Measurements from ENCODE around the gene DSCAM. TPM values are rescaled to one million over a fixed set of nuclear protein-coding genes. Genes with fewer than 3 reads are reported as not detected.

DSCAM gene
- total and polyA plus RNA-seq, 4 donors: 8.2 to 27.7 (median 15.2) TPM

- Histone ChIP-seq H3K4me1 (ENCODE audit: control insufficient read depth, insufficient read depth, low read length) (peaks cover 3% of the 10 kb centered on the region), H3K9me3 (ENCODE audit: control insufficient read depth, insufficient read depth, low read length) (no peaks in the 10 kb centered on the region), H3K27me3 (ENCODE audit: control insufficient read depth, insufficient read depth, low read length) (no peaks in the 10 kb centered on the region), H3K36me3 (ENCODE audit: control insufficient read depth, insufficient read depth, low read length) (peaks cover 37% of the 10 kb centered on the region), H3K4me3 (ENCODE audit: low read depth, low read length) (no peak overlapping the region), H3K27ac (ENCODE audit: low read depth, low read length) (no peak overlapping the region)
- no peak for DNase-seq (ENCODE audit: low read depth in 4 of 6, low spot score in 6 of 6)
- WGBS (ENCODE audit: insufficient coverage): 92% methylated on average over 5 of the region's 5 CpGs
These were observed 707.3 kb downstream of the DSCAM start for GRCh38 chr21:40139636-40140035.

GRCh38 chr21:40136571-40136970, 710.4 kb downstream of the DSCAM start:
- H3K4me3 ChIP-seq (ENCODE audit: low read depth, low read length): no peak overlapping the region
- no peak for DNase-seq (ENCODE audit: low read depth in 4 of 6, low spot score in 6 of 6)
- H3K36me3 ChIP-seq (ENCODE audit: control insufficient read depth, insufficient read depth, low read length): peaks cover 32% of the 10 kb centered on the region
- no peak overlapping the region for H3K27ac ChIP-seq (ENCODE audit: low read depth, low read length)
- H3K4me1 ChIP-seq (ENCODE audit: control insufficient read depth, insufficient read depth, low read length): no peaks in the 10 kb centered on the region
- peaks cover 2% of the 10 kb centered on the region for H3K9me3 ChIP-seq (ENCODE audit: control insufficient read depth, insufficient read depth, low read length)
- WGBS (ENCODE audit: insufficient coverage): 96% methylated on average over 4 of the region's 7 CpGs
- H3K27me3 ChIP-seq (ENCODE audit: control insufficient read depth, insufficient read depth, low read length): no peaks in the 10 kb centered on the region

GRCh38 chr21:40134731-40135492, 712.0 kb downstream of the DSCAM start:
- WGBS (ENCODE audit: insufficient coverage): 96% methylated on average over 5 of the region's 9 CpGs
- DNase-seq (ENCODE audit: low read depth in 4 of 6, low spot score in 6 of 6): no peak

GRCh38 chr21:40130476-40130875, 716.5 kb downstream of the DSCAM start:
- no peaks in the 10 kb centered on the region for H3K4me1 ChIP-seq (ENCODE audit: control insufficient read depth, insufficient read depth, low read length)
- peaks cover 2% of the 10 kb centered on the region for H3K9me3 ChIP-seq (ENCODE audit: control insufficient read depth, insufficient read depth, low read length)
- H3K27ac ChIP-seq (ENCODE audit: low read depth, low read length): no peak overlapping the region
- H3K27me3 ChIP-seq (ENCODE audit: control insufficient read depth, insufficient read depth, low read length): no peaks in the 10 kb centered on the region
- no peak for DNase-seq (ENCODE audit: low read depth in 4 of 6, low spot score in 6 of 6)
- 86% methylated on average over 3 of the region's 3 CpGs for WGBS (ENCODE audit: insufficient coverage)
- H3K36me3 ChIP-seq (ENCODE audit: control insufficient read depth, insufficient read depth, low read length): peaks cover 3% of the 10 kb centered on the region
- H3K4me3 ChIP-seq (ENCODE audit: low read depth, low read length): no peak overlapping the region

More at GRCh38 chr21:40134731-40135492, 712.0 kb downstream of the DSCAM start:
- Histone ChIP-seq H3K9me3 (ENCODE audit: control insufficient read depth, insufficient read depth, low read length) (peaks cover 2% of the 10 kb centered on the region), H3K36me3 (ENCODE audit: control insufficient read depth, insufficient read depth, low read length) (peaks cover 23% of the 10 kb centered on the region), H3K27ac (ENCODE audit: low read depth, low read length) (no peak overlapping the region), H3K4me1 (ENCODE audit: control insufficient read depth, insufficient read depth, low read length) (no peaks in the 10 kb centered on the region), H3K27me3 (ENCODE audit: control insufficient read depth, insufficient read depth, low read length) (no peaks in the 10 kb centered on the region), H3K4me3 (ENCODE audit: low read depth, low read length) (no peak overlapping the region)

GRCh38 chr21:40129809-40130208, 717.1 kb downstream of the DSCAM start:
- H3K4me1 ChIP-seq (ENCODE audit: control insufficient read depth, insufficient read depth, low read length): no peaks in the 10 kb centered on the region
- H3K27ac ChIP-seq (ENCODE audit: low read depth, low read length): no peak overlapping the region
- peaks cover 2% of the 10 kb centered on the region for H3K9me3 ChIP-seq (ENCODE audit: control insufficient read depth, insufficient read depth, low read length)
- no peak overlapping the region for H3K4me3 ChIP-seq (ENCODE audit: low read depth, low read length)
- H3K27me3 ChIP-seq (ENCODE audit: control insufficient read depth, insufficient read depth, low read length): no peaks in the 10 kb centered on the region
- WGBS (ENCODE audit: insufficient coverage): no CpG with 5 or more reads among the region's 1 CpG
- H3K36me3 ChIP-seq (ENCODE audit: control insufficient read depth, insufficient read depth, low read length): peaks cover 3% of the 10 kb centered on the region
- DNase-seq (ENCODE audit: low read depth in 4 of 6, low spot score in 6 of 6): no peak

- no peaks in the 10 kb centered on the region for H3K27me3 ChIP-seq (ENCODE audit: control insufficient read depth, insufficient read depth, low read length)
- H3K9me3 ChIP-seq (ENCODE audit: control insufficient read depth, insufficient read depth, low read length): peaks cover 2% of the 10 kb centered on the region
- no peak overlapping the region for H3K27ac ChIP-seq (ENCODE audit: low read depth, low read length)
- H3K4me3 ChIP-seq (ENCODE audit: low read depth, low read length): no peak overlapping the region
- peaks cover 3% of the 10 kb centered on the region for H3K36me3 ChIP-seq (ENCODE audit: control insufficient read depth, insufficient read depth, low read length)
- DNase-seq (ENCODE audit: low read depth in 4 of 6, low spot score in 6 of 6): no peak
- no peaks in the 10 kb centered on the region for H3K4me1 ChIP-seq (ENCODE audit: control insufficient read depth, insufficient read depth, low read length)
- 94% methylated on average over 3 of the region's 5 CpGs for WGBS (ENCODE audit: insufficient coverage)
These were observed 718.1 kb downstream of the DSCAM start for GRCh38 chr21:40128891-40129290.

- no peaks in the 10 kb centered on the region for H3K4me1 ChIP-seq (ENCODE audit: control insufficient read depth, insufficient read depth, low read length)
- peak in 5 of 6 donors; percentile 28 to 85 (median 35) for DNase-seq (ENCODE audit: low read depth in 4 of 6, low spot score in 6 of 6)
- no peak overlapping the region for H3K4me3 ChIP-seq (ENCODE audit: low read depth, low read length)
- no peaks in the 10 kb centered on the region for H3K9me3 ChIP-seq (ENCODE audit: control insufficient read depth, insufficient read depth, low read length)
- no peak overlapping the region for H3K27ac ChIP-seq (ENCODE audit: low read depth, low read length)
- no peaks in the 10 kb centered on the region for H3K27me3 ChIP-seq (ENCODE audit: control insufficient read depth, insufficient read depth, low read length)
- no CpG with 5 or more reads among the region's 4 CpGs for WGBS (ENCODE audit: insufficient coverage)
- no peaks in the 10 kb centered on the region for H3K36me3 ChIP-seq (ENCODE audit: control insufficient read depth, insufficient read depth, low read length)
These were observed 725.9 kb downstream of the DSCAM start for GRCh38 chr21:40120940-40121575.

- DNase-seq (ENCODE audit: low read depth in 4 of 6, low spot score in 6 of 6): no peak
- no peaks in the 10 kb centered on the region for H3K9me3 ChIP-seq (ENCODE audit: control insufficient read depth, insufficient read depth, low read length)
- WGBS (ENCODE audit: insufficient coverage): 92% methylated on average over 9 of the region's 9 CpGs
- H3K4me1 ChIP-seq (ENCODE audit: control insufficient read depth, insufficient read depth, low read length): no peaks in the 10 kb centered on the region
- no peak overlapping the region for H3K4me3 ChIP-seq (ENCODE audit: low read depth, low read length)
- no peaks in the 10 kb centered on the region for H3K36me3 ChIP-seq (ENCODE audit: control insufficient read depth, insufficient read depth, low read length)
- no peaks in the 10 kb centered on the region for H3K27me3 ChIP-seq (ENCODE audit: control insufficient read depth, insufficient read depth, low read length)
- H3K27ac ChIP-seq (ENCODE audit: low read depth, low read length): no peak overlapping the region
These were observed 728.4 kb downstream of the DSCAM start for GRCh38 chr21:40118527-40118926.

- H3K9me3 ChIP-seq (ENCODE audit: control insufficient read depth, insufficient read depth, low read length): no peaks in the 10 kb centered on the region
These were observed 729.7 kb downstream of the DSCAM start for GRCh38 chr21:40117236-40117635.

GRCh38 chr21:40115775-40116174, 731.2 kb downstream of the DSCAM start:
- Histone ChIP-seq H3K4me1 (ENCODE audit: control insufficient read depth, insufficient read depth, low read length) (no peaks in the 10 kb centered on the region), H3K27me3 (ENCODE audit: control insufficient read depth, insufficient read depth, low read length) (no peaks in the 10 kb centered on the region), H3K27ac (ENCODE audit: low read depth, low read length) (no peak overlapping the region), H3K36me3 (ENCODE audit: control insufficient read depth, insufficient read depth, low read length) (no peaks in the 10 kb centered on the region), H3K9me3 (ENCODE audit: control insufficient read depth, insufficient read depth, low read length) (no peaks in the 10 kb centered on the region), H3K4me3 (ENCODE audit: low read depth, low read length) (no peak overlapping the region)
- DNase-seq (ENCODE audit: low read depth in 4 of 6, low spot score in 6 of 6): no peak

More at GRCh38 chr21:40117236-40117635, 729.7 kb downstream of the DSCAM start:
- Histone ChIP-seq H3K27me3 (ENCODE audit: control insufficient read depth, insufficient read depth, low read length) (no peaks in the 10 kb centered on the region), H3K27ac (ENCODE audit: low read depth, low read length) (no peak overlapping the region), H3K36me3 (ENCODE audit: control insufficient read depth, insufficient read depth, low read length) (no peaks in the 10 kb centered on the region), H3K4me3 (ENCODE audit: low read depth, low read length) (no peak overlapping the region), H3K4me1 (ENCODE audit: control insufficient read depth, insufficient read depth, low read length) (no peaks in the 10 kb centered on the region)
- WGBS (ENCODE audit: insufficient coverage): 100% methylated on average over 1 of the region's 4 CpGs
- DNase-seq (ENCODE audit: low read depth in 4 of 6, low spot score in 6 of 6): no peak

Measured in spinal cord (tissue), 10 donors.